ENCODE results near the gene CTXND1.
A peak's percentile ranks its signal among the peaks of the same experiment; 100 is the strongest.

Gene CTXND1

DNA sequence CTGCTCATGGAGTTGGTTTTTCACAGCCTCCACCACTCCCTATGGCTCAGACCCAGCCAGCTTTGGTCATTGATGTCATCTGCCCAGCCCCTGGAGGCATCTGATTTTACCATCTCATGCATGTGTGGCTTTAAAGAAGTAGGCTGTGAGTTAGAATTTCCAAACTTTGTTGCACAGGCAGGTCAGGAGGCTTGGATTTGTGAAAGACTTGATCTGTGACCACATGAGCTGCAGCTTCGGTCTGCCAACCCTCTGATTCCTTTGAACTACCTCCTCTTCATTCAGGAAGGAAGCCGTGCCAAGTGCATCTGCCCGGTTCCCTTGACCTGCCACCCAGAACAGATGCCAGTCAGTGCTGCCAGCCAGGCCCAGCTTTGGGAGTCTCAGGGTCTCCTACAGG, 9.2 kb downstream of the CTXND1 start:
- TF ChIP-seq CTCF (IDR thresholded peaks at IDR 0.05; ENCODE audit: low read depth, low read length, missing control alignments), result no peak
- H3K4me3 ChIP-seq (ENCODE audit: low read depth, low read length), result no peak overlapping the region
- in situ Hi-C loops (cut with HindIII; ENCODE audit: low pct_ligation_motif_present, low sequenced_read_pairs), result no loop called here
- no peak for DNase-seq
- H3K27ac ChIP-seq, result no peak overlapping the region
- no peaks in the 10 kb centered on the region for H3K36me3 ChIP-seq (replicated peaks)
- no peaks in the 10 kb centered on the region for H3K27me3 ChIP-seq (replicated peaks)

DNA sequence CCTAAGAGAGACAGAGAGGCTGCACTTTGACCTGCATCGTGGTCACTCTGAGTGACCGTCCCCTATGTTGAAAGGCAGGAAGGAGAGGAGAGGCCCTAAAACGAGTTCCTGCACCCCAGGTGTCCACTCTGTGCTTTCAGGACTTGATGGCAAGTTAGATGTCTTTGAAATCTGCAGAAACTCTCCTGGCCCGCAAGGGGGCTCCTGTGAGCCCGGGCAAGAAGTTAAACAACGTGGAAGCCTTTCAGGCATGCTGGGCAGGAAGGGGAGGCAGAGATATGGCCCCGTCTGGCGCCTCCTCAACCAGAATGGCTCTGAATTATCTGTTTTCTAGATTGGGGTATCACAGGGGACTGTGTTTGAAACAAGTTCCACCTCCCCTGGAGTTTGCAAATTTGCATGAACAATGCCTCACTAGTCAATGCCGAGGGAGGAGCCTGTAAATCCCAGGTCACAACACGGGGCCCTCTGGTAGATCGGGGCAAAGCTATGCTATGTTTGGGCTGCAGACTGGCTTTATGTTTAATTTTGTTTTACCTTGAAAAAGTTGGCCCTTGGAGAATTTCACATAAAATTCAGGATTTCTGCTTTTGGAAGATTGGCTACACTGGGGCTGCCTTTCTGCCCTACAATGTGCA, 9.8 kb downstream of the CTXND1 start:
- H3K27ac ChIP-seq, result no peak overlapping the region
- no peaks in the 10 kb centered on the region for H3K27me3 ChIP-seq (replicated peaks)
- no peak for DNase-seq
- H3K36me3 ChIP-seq (replicated peaks), result no peaks in the 10 kb centered on the region
- TF ChIP-seq CTCF (IDR thresholded peaks at IDR 0.05; ENCODE audit: low read depth, low read length, missing control alignments), result peak; percentile 78
- H3K4me3 ChIP-seq (ENCODE audit: low read depth, low read length), result no peak overlapping the region
- in situ Hi-C loops (cut with HindIII; ENCODE audit: low pct_ligation_motif_present, low sequenced_read_pairs), result no loop called here

DNA sequence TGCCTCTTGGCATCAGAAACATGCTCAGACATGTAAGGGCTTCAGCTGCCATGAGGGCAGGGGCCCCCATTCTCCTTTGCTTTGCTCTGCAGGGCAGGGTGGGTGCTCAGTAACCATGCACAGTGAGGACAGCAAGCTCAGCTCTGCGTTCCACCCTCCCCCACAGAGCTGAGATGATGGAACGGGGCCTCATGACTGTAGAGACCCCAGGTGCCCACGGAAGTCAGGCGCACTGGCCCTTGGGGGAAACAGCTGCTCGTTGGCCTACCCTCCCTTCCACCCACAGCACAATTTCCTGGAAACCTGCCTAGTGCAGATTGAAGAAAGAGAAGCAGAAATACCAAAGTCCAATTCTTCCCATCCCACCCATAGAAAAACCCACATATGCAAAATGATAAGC, 10.5 kb downstream of the CTXND1 start:
- in situ Hi-C loops (cut with HindIII; ENCODE audit: low pct_ligation_motif_present, low sequenced_read_pairs), result no loop called here
- H3K36me3 ChIP-seq (replicated peaks), result no peaks in the 10 kb centered on the region
- no peak for DNase-seq

GRCh38 chr15:80240276-80240675, 11.7 kb downstream of the CTXND1 start:
- Histone ChIP-seq H3K27me3 (replicated peaks) (no peaks in the 10 kb centered on the region), H3K4me3 (ENCODE audit: low read depth, low read length) (no peak overlapping the region), H3K27ac (no peak overlapping the region), H3K36me3 (replicated peaks) (no peaks in the 10 kb centered on the region)
- DNase-seq, result no peak
- in situ Hi-C loops (cut with HindIII; ENCODE audit: low pct_ligation_motif_present, low sequenced_read_pairs), result no loop called here
- no peak for TF ChIP-seq CTCF (IDR thresholded peaks at IDR 0.05; ENCODE audit: low read depth, low read length, missing control alignments)

More for the DNA sequence above, 10.5 kb downstream of the CTXND1 start:
- TF ChIP-seq CTCF (IDR thresholded peaks at IDR 0.05; ENCODE audit: low read depth, low read length, missing control alignments), result no peak
- H3K27ac ChIP-seq, result no peak overlapping the region
- H3K27me3 ChIP-seq (replicated peaks), result no peaks in the 10 kb centered on the region
- no peak overlapping the region for H3K4me3 ChIP-seq (ENCODE audit: low read depth, low read length)

- H3K27me3 ChIP-seq (replicated peaks), result no peaks in the 10 kb centered on the region
These were observed 17.1 kb downstream of the CTXND1 start for GRCh38 chr15:80234883-80235282.

More at GRCh38 chr15:80234883-80235282, 17.1 kb downstream of the CTXND1 start:
- no peak overlapping the region for H3K4me3 ChIP-seq (ENCODE audit: low read depth, low read length)
- in situ Hi-C loops (cut with HindIII; ENCODE audit: low pct_ligation_motif_present, low sequenced_read_pairs), result no loop called here
- H3K36me3 ChIP-seq (replicated peaks), result no peaks in the 10 kb centered on the region
- H3K27ac ChIP-seq, result no peak overlapping the region
- peak; percentile 64 for TF ChIP-seq CTCF (IDR thresholded peaks at IDR 0.05; ENCODE audit: low read depth, low read length, missing control alignments)
- DNase-seq, result no peak

Data from brain microvascular endothelial cell (primary cell).